ENCODE results near the gene ARSB.
A peak's percentile ranks its signal among the peaks of the same experiment; 100 is the strongest.
"Not testable (repeated sequence)": the region's sequence is repeated elsewhere in the genome, so short reads cannot be mapped to it uniquely, and the experiment has no call there.

ARSB gene

DNA sequence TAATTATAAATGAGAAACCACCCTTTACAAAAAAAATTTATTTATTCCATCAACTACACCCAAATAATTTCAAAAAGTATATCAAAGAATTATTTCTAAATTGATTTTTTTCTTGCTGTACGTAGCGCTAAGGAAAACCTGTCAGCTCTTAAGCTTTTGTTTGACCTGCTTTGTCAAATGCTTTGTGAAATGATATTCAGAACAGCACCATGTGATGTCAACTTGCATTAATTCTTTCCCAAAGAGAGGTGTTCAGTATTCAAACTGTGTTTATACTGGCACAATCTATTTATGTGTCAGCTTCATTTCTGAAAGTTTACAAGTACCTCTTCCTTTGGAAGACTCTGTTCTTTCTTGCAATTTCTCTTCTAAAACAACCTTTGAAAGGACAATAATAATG lies 12.0 kb upstream of the ARSB start:
- no peak for DNase-seq
- H3K4me1 ChIP-seq (ENCODE audit: control insufficient read depth, insufficient read depth, low read length, poor library complexity, severe bottlenecking) = no peaks in the 10 kb centered on the region
- no peak overlapping the region for H3K27ac ChIP-seq (ENCODE audit: insufficient read depth, low read length, poor library complexity, severe bottlenecking)
- H3K4me3 ChIP-seq (ENCODE audit: insufficient read depth, low read depth, low read length, poor library complexity, severe bottlenecking) = no peak overlapping the region
- H3K9me3 ChIP-seq (ENCODE audit: control insufficient read depth, low read length) = no peaks in the 10 kb centered on the region
- H3K27me3 ChIP-seq (replicated peaks; ENCODE audit: control insufficient read depth, insufficient read depth, low read length, poor library complexity, severe bottlenecking) = no peaks in the 10 kb centered on the region
- H3K36me3 ChIP-seq (ENCODE audit: control insufficient read depth, insufficient read depth, low read length) = no peaks in the 10 kb centered on the region

DNA sequence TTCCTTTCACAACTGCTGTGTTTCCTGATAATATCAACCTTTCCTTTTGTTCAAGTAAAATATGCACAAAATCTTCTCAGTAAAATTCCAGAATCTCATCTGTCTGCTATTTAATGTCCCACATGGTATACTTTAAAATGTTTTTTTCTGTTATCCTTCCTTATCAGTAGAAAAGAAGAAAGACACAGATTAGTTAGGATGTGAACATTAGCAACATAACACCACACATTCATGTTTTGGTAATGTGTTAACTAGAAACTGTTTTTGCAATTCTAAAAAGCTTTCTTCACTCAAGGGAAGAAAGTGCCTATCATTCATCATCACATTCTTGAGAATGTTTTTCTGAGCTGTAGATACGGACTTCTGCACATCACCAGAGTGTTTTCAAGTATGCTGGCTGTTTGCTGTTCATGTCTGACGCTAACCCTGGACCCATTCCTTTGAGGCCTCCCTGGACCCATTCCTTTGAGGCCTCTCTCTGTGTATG lies 10.5 kb upstream of the ARSB start:
- no peak overlapping the region for H3K4me3 ChIP-seq (ENCODE audit: insufficient read depth, low read depth, low read length, poor library complexity, severe bottlenecking)
- no peak overlapping the region for H3K27ac ChIP-seq (ENCODE audit: insufficient read depth, low read length, poor library complexity, severe bottlenecking)
- no peaks in the 10 kb centered on the region for H3K4me1 ChIP-seq (ENCODE audit: control insufficient read depth, insufficient read depth, low read length, poor library complexity, severe bottlenecking)
- H3K27me3 ChIP-seq (replicated peaks; ENCODE audit: control insufficient read depth, insufficient read depth, low read length, poor library complexity, severe bottlenecking) = no peaks in the 10 kb centered on the region
- DNase-seq = no peak
- H3K36me3 ChIP-seq (ENCODE audit: control insufficient read depth, insufficient read depth, low read length) = no peaks in the 10 kb centered on the region
- H3K9me3 ChIP-seq (ENCODE audit: control insufficient read depth, low read length) = no peaks in the 10 kb centered on the region

DNA sequence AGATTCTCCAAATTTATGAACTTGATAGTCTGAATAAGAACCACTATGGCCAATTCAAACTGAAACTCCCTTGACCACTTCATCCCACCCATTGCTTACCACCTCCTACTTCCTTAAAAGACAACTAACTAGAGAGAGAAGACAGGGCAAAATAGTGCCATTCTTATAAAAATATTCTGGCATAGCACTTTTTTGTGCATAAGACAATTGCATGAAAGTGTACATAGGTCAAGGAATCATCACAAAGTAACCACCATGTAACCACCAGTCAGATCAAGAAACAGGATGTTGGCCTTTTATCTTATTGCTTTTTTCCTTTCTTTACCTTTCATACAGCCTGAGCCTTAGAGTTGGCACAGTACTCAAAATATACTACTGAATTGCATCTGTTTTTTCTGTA lies 8.1 kb upstream of the ARSB start:
- H3K4me3 ChIP-seq (ENCODE audit: insufficient read depth, low read depth, low read length, poor library complexity, severe bottlenecking) = no peak overlapping the region
- no peaks in the 10 kb centered on the region for H3K9me3 ChIP-seq (ENCODE audit: control insufficient read depth, low read length)
- no peaks in the 10 kb centered on the region for H3K4me1 ChIP-seq (ENCODE audit: control insufficient read depth, insufficient read depth, low read length, poor library complexity, severe bottlenecking)
- DNase-seq = no peak
- H3K36me3 ChIP-seq (ENCODE audit: control insufficient read depth, insufficient read depth, low read length) = no peaks in the 10 kb centered on the region
- no peaks in the 10 kb centered on the region for H3K27me3 ChIP-seq (replicated peaks; ENCODE audit: control insufficient read depth, insufficient read depth, low read length, poor library complexity, severe bottlenecking)
- H3K27ac ChIP-seq (ENCODE audit: insufficient read depth, low read length, poor library complexity, severe bottlenecking) = no peak overlapping the region

DNA sequence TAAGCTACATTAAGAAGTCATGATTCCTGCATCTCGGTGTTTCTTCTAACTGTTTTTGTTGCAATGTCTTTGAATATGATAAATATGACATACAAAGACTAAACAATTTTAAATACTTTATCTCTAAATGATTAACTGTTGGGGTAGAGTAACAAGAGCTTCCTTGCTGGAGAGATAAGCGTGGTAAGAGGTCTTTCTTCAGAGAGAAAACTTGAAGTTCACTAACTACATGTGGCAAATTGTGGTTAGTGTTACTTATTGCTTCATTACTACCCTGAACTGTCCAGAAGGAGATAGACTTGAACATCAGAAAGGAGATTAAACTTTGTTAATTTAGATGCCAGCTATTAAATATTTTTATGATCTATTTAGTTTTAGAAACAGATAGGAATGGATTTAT lies 7.0 kb upstream of the ARSB start:
- Histone ChIP-seq H3K4me1 (ENCODE audit: control insufficient read depth, insufficient read depth, low read length, poor library complexity, severe bottlenecking) (no peaks in the 10 kb centered on the region), H3K9me3 (ENCODE audit: control insufficient read depth, low read length) (no peaks in the 10 kb centered on the region), H3K4me3 (ENCODE audit: insufficient read depth, low read depth, low read length, poor library complexity, severe bottlenecking) (no peak overlapping the region)

DNA sequence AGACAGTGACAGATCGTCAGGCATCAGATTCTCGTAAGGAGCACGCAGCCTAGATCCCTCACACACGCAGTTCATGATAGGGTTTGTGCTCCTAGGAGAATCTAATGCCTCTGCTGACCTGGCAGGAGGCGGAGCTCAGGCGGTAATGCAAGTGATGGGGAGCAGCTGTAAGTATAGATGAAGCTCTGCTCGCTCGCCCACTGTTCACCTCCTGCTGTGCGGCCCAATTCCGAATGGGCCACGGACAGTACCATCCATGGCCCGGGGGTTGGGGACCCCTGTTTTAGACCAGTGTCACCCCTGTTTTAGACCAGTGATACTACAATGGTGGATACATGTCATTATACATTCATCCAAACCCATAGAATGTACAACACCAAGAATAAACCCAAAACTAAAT lies 4.0 kb upstream of the ARSB start:
- H3K27me3 ChIP-seq (replicated peaks; ENCODE audit: control insufficient read depth, insufficient read depth, low read length, poor library complexity, severe bottlenecking) = no peaks in the 10 kb centered on the region
- H3K4me1 ChIP-seq (ENCODE audit: control insufficient read depth, insufficient read depth, low read length, poor library complexity, severe bottlenecking) = no peaks in the 10 kb centered on the region
- no peak for DNase-seq
- no peak overlapping the region for H3K4me3 ChIP-seq (ENCODE audit: insufficient read depth, low read depth, low read length, poor library complexity, severe bottlenecking)
- no peaks in the 10 kb centered on the region for H3K36me3 ChIP-seq (ENCODE audit: control insufficient read depth, insufficient read depth, low read length)
- no peaks in the 10 kb centered on the region for H3K9me3 ChIP-seq (ENCODE audit: control insufficient read depth, low read length)
- no peak overlapping the region for H3K27ac ChIP-seq (ENCODE audit: insufficient read depth, low read length, poor library complexity, severe bottlenecking)

More for the DNA sequence above, 7.0 kb upstream of the ARSB start:
- Histone ChIP-seq H3K27me3 (replicated peaks; ENCODE audit: control insufficient read depth, insufficient read depth, low read length, poor library complexity, severe bottlenecking) (no peaks in the 10 kb centered on the region), H3K27ac (ENCODE audit: insufficient read depth, low read length, poor library complexity, severe bottlenecking) (no peak overlapping the region), H3K36me3 (ENCODE audit: control insufficient read depth, insufficient read depth, low read length) (no peaks in the 10 kb centered on the region)
- DNase-seq = no peak

DNA sequence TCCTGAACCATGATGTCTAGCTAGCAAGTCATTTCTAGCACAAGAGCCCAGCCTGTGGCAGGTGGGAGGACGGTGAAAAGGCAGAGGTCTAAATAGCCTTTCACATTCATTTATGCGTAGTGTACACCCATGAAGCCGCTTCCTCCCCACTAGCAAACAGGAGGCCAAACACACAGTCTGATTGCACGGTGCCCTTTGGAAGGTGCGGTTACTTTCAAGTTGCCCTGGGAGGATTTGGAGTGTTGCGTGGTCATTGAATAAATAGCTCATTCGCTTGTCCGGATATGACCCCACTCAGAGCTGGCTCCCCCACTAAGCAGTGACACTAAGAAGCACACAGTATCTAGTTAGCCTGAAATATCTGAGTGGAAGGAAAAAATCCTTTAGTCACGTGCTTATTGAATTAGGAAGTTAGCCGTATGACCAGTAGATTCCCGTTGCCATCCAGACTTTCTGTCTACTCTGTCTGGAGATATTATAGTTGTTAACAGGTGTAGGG lies 664 bp upstream of the ARSB start:
- Histone ChIP-seq H3K4me1 (ENCODE audit: control insufficient read depth, insufficient read depth, low read length, poor library complexity, severe bottlenecking) (no peaks in the 10 kb centered on the region), H3K27me3 (replicated peaks; ENCODE audit: control insufficient read depth, insufficient read depth, low read length, poor library complexity, severe bottlenecking) (no peaks in the 10 kb centered on the region), H3K36me3 (ENCODE audit: control insufficient read depth, insufficient read depth, low read length) (no peaks in the 10 kb centered on the region), H3K9me3 (ENCODE audit: control insufficient read depth, low read length) (no peaks in the 10 kb centered on the region), H3K27ac (ENCODE audit: insufficient read depth, low read length, poor library complexity, severe bottlenecking) (peak overlapping the region; percentile 81), H3K4me3 (ENCODE audit: insufficient read depth, low read depth, low read length, poor library complexity, severe bottlenecking) (peak overlapping the region; percentile 79)
- DNase-seq = peak; percentile 7 to 8 (median 8)

DNA sequence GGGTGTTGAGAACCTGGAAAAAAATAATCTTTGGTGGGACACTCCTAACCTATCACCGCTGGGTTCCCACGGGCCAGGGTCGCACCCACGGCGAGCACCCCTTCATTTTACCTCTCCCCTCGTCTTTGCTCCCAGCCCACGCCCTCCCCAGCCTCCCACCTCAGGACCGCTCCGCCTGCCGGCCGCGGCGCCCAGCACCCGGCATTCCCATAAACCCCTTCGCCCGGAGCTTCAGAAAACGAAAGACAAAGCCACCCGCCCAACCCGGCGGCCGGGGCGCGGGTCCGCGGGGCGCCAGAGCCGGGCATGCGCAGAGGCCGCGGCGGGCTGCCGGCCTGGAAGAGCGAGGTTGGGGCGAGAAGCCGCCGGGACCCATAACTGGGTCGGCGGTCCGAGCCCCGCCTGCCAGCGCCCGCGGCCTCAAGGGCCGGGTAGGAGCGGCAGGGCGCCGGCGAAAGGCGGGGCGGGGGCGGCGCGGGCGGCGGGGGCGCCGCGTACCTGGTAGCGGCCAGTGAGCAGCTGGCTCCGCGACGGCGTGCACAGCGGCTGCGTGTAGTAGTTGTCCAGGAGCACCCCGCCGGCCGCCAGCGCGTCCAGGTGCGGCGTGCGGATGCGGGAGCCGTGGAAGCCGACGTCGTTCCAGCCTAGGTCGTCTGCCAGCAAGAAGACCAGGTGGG lies 533 bp downstream of the ARSB start:
- H3K4me1 ChIP-seq (ENCODE audit: control insufficient read depth, insufficient read depth, low read length, poor library complexity, severe bottlenecking) = no peaks in the 10 kb centered on the region
- H3K9me3 ChIP-seq (ENCODE audit: control insufficient read depth, low read length) = no peaks in the 10 kb centered on the region
- no peaks in the 10 kb centered on the region for H3K36me3 ChIP-seq (ENCODE audit: control insufficient read depth, insufficient read depth, low read length)
- no peaks in the 10 kb centered on the region for H3K27me3 ChIP-seq (replicated peaks; ENCODE audit: control insufficient read depth, insufficient read depth, low read length, poor library complexity, severe bottlenecking)
- peak overlapping the region; percentile 79 for H3K4me3 ChIP-seq (ENCODE audit: insufficient read depth, low read depth, low read length, poor library complexity, severe bottlenecking)
- DNase-seq = peak; percentile 65 to 69 (median 65)
- peak overlapping the region; percentile 81 for H3K27ac ChIP-seq (ENCODE audit: insufficient read depth, low read length, poor library complexity, severe bottlenecking)

DNA sequence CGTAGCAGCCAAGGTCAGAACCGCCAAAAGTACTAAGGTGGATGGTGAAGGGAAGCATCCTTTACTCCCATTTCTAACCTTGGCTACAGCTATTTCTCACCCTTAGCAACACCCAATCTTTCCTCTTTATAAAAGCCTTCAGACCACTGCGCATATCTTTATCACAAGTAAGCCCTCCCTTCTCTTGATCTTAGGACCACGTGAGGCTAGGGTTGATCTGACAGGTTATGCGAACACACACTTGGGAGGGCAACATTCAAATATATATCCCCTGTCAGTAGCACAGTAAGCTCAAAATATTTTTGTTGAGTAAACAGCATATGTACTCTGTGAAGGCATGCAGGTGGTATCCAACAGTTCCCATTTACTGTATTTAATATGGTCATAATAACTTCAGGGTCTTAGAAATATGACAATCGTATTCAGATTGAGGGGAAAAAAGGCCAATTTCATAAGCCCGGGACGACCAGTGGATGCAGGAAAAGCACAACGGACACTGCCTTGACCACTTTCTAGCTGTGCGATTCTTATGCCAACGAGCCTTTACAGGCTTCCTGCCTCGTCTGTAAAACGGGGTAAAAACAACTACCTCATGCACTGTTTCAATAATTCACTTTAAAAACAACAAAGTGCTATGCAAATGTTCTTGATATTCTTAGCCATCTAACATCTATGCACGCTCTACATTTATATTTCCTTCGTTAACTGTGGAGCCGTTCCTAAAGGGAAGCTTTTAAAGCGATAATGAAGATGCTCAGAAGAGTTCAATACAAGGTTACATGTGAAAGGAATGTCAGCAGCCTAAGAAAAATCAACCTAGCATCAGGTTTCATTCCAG lies 1.3 kb downstream of the ARSB start:
- no peaks in the 10 kb centered on the region for H3K9me3 ChIP-seq (ENCODE audit: control insufficient read depth, low read length)
- no peaks in the 10 kb centered on the region for H3K4me1 ChIP-seq (ENCODE audit: control insufficient read depth, insufficient read depth, low read length, poor library complexity, severe bottlenecking)
- DNase-seq = no peak
- H3K27me3 ChIP-seq (replicated peaks; ENCODE audit: control insufficient read depth, insufficient read depth, low read length, poor library complexity, severe bottlenecking) = no peaks in the 10 kb centered on the region
- peak overlapping the region; percentile 79 for H3K4me3 ChIP-seq (ENCODE audit: insufficient read depth, low read depth, low read length, poor library complexity, severe bottlenecking)
- no peaks in the 10 kb centered on the region for H3K36me3 ChIP-seq (ENCODE audit: control insufficient read depth, insufficient read depth, low read length)
- peak overlapping the region; percentile 81 for H3K27ac ChIP-seq (ENCODE audit: insufficient read depth, low read length, poor library complexity, severe bottlenecking)

DNA sequence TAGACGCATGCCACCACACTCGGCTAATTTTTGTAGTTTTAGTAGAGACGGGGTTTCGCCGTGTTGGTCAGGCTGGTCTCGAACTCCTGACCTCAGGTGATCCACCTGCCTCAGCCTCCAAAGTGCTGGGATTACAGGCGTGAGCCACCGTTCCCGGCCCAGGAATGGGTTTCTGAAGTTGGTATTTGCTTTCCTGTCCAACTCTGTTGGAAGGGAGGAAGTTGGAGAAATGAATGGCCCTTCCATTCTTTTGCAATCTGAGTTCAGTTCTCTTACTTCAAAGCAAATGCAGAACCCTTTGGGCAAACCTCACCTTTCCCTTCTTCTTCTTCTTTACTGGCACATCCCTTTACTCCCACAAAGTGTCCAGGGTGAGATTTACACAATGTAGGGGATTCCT lies 1.9 kb downstream of the ARSB start:
- H3K27ac ChIP-seq (ENCODE audit: insufficient read depth, low read length, poor library complexity, severe bottlenecking); DNase-seq; H3K36me3 ChIP-seq (ENCODE audit: control insufficient read depth, insufficient read depth, low read length); H3K4me1 ChIP-seq (ENCODE audit: control insufficient read depth, insufficient read depth, low read length, poor library complexity, severe bottlenecking); H3K9me3 ChIP-seq (ENCODE audit: control insufficient read depth, low read length); H3K4me3 ChIP-seq (ENCODE audit: insufficient read depth, low read depth, low read length, poor library complexity, severe bottlenecking); H3K27me3 ChIP-seq (replicated peaks; ENCODE audit: control insufficient read depth, insufficient read depth, low read length, poor library complexity, severe bottlenecking): not testable (repeated sequence)

DNA sequence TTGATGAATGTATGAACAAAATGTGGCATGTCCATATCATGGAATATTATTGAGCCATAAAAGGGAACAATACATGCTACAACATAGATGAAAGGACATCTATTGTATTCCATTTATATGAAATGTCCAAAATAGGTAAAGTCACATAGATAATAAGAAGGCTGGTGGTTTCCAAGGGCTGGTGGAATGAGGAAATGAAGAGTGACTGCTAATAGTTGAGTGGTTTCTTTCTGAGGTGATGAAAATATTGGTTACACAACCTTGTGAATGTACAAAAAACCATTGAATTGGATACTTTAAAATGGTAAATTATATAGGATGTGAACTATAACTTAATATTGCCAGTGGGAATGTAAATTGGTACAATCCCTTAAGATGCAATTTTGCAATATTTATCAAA lies 5.2 kb downstream of the ARSB start:
- Histone ChIP-seq H3K27me3 (replicated peaks; ENCODE audit: control insufficient read depth, insufficient read depth, low read length, poor library complexity, severe bottlenecking) (no peaks in the 10 kb centered on the region), H3K9me3 (ENCODE audit: control insufficient read depth, low read length) (no peaks in the 10 kb centered on the region), H3K4me3 (ENCODE audit: insufficient read depth, low read depth, low read length, poor library complexity, severe bottlenecking) (no peak overlapping the region), H3K4me1 (ENCODE audit: control insufficient read depth, insufficient read depth, low read length, poor library complexity, severe bottlenecking) (no peaks in the 10 kb centered on the region), H3K36me3 (ENCODE audit: control insufficient read depth, insufficient read depth, low read length) (no peaks in the 10 kb centered on the region), H3K27ac (ENCODE audit: insufficient read depth, low read length, poor library complexity, severe bottlenecking) (no peak overlapping the region)
- no peak for DNase-seq
